NCI-H2029 (cell line): Measurements from ENCODE around the gene MRPL54.
"Not testable (repeated sequence)": the region's sequence is repeated elsewhere in the genome, so short reads cannot be mapped to it uniquely, and the experiment has no call there.

Source experiments
- DNase-seq: peaks from one replicate; lab custom pipeline; 2025; lab: John Stamatoyannopoulos, UW

The MRPL54 gene

GRCh38 chr19:3740431-3740830 is 22.1 kb upstream of the MRPL54 start:
- no peak for DNase-seq

- no peak for DNase-seq
These were observed 19.0 kb upstream of the MRPL54 start for GRCh38 chr19:3743486-3743885.

GRCh38 chr19:3745363-3746045 is 17.0 kb upstream of the MRPL54 start:
- no peak for DNase-seq

GRCh38 chr19:3746371-3747056 is 16.0 kb upstream of the MRPL54 start:
- no peak for DNase-seq

GRCh38 chr19:3748965-3749364 is 13.5 kb upstream of the MRPL54 start:
- DNase-seq = peak; percentile 68

- no peak for DNase-seq
These were observed 12.3 kb upstream of the MRPL54 start for GRCh38 chr19:3750211-3750610.

GRCh38 chr19:3751236-3751635 is 11.2 kb upstream of the MRPL54 start:
- DNase-seq = no peak

GRCh38 chr19:3752492-3752891 is 10.0 kb upstream of the MRPL54 start:
- DNase-seq = no peak

- DNase-seq = no peak
These were observed 8.7 kb upstream of the MRPL54 start for GRCh38 chr19:3753631-3754410.

- not testable (repeated sequence) for DNase-seq
These were observed 4.8 kb upstream of the MRPL54 start for GRCh38 chr19:3757705-3758104.

GRCh38 chr19:3758297-3758696 is 4.2 kb upstream of the MRPL54 start:
- DNase-seq = not testable (repeated sequence)

- no peak for DNase-seq
These were observed 2.8 kb upstream of the MRPL54 start for GRCh38 chr19:3759482-3760254.

- DNase-seq = no peak
These were observed 1.6 kb upstream of the MRPL54 start for GRCh38 chr19:3760871-3761361.

- peak; percentile 76 for DNase-seq
These were observed 926 bp upstream of the MRPL54 start, which contains the start of gene APBA3 for GRCh38 chr19:3761382-3762129. Gene APBA3 (minus strand): TSS chr19:3761692. CDS start chr19:3760264, 1,428 bp downstream.

GRCh38 chr19:3762130-3762473 is 380 bp upstream of the MRPL54 start:
- DNase-seq = no peak

- no peak for DNase-seq
These were observed 2.6 kb downstream of the MRPL54 start for GRCh38 chr19:3765121-3765520.

GRCh38 chr19:3765757-3766156 is 3.3 kb downstream of the MRPL54 start:
- DNase-seq = not testable (repeated sequence)

- no peak for DNase-seq
These were observed 4.0 kb downstream of the MRPL54 start for GRCh38 chr19:3766520-3766919.

- DNase-seq = no peak
These were observed 4.6 kb downstream of the MRPL54 start for GRCh38 chr19:3767050-3767449.

GRCh38 chr19:3768015-3768747 is 5.7 kb downstream of the MRPL54 start:
- DNase-seq = no peak

- DNase-seq = no peak
These were observed 6.2 kb downstream of the MRPL54 start for GRCh38 chr19:3768748-3769099.
